GM18870 (cell line): ENCODE results near the gene PRKRIP1.
"Not testable (repeated sequence)": the region's sequence is repeated elsewhere in the genome, so short reads cannot be mapped to it uniquely, and the experiment has no call there.

ENCODE experiments used
- ATAC-seq: cut with Tn5 transposase; IDR thresholded peaks from one replicate; pipeline ENCODE4 v1.9.1; 2021; ENCODE audit warnings: moderate library complexity; ENCODE audit not compliant: unreplicated experiment

PRKRIP1 gene

DNA sequence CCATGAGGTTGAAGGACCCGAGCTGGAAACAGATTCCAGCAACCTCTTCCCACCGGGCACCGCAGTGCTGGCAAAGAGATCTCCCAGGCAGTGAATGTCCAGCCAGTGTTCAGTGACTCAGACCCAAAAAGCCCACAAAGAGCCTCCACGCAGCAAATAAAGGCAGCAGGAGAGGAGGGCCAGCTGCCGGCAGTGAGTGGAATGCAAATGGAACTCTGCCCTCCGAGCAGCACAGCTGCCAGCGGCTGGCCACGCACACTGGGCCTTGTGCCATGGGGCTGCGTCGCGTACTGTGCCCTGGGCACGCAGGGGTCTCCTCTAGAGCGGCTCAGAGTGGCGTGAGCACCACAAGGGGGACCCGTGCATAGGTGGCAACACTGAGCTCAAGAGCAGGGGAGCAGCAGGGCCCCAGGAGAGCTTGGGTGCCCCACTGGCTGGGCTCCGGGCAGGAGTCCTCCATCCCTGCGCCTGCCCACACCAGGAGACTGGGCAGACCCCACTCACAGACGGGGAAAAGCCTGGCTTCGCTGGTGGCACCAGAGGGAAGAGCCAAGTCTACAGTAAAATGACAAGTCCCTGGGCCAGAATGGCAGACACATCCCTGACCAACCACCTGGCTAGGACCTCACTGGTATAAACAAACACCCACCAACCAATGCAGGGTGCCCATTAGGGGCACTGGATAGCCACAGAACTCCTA, 78.7 kb downstream of the PRKRIP1 start:
- ATAC-seq = not testable (repeated sequence)
